Neural progenitor cell (in vitro differentiated cells): Measurements from ENCODE around the gene DYNC1I2. TPM values are rescaled to one million over a fixed set of nuclear protein-coding genes. Genes with fewer than 3 reads are reported as not detected.
A peak's percentile ranks its signal among the peaks of the same experiment; 100 is the strongest.

Experiments used
- DNase-seq: peaks from one replicate; pipeline ENCODE4 v3.0.0-alpha.2; 2016; ENCODE audit warnings: low spot score
- H2AFZ ChIP-seq: fragments of 200-600 bp; sonication (generic); replicated peaks from 2 replicates; pipeline ENCODE4 v1.6.1; 2016; ENCODE audit warnings: antibody characterized with exemption
- H3F3A ChIP-seq: fragments of 200-600 bp; sonication (generic); 2 replicates; pipeline ENCODE4 v1.6.1; 2016; ENCODE audit warnings: antibody characterized with exemption, low read depth
- H3K27ac ChIP-seq: fragments of 200-600 bp; sonication (generic); 2 replicates; pipeline ENCODE4 v1.5.1; 2016; ENCODE audit warnings: mild to moderate bottlenecking
- H3K27me3 ChIP-seq: fragments of 200-600 bp; sonication (generic); 2 replicates; pipeline ENCODE4 v1.6.1; 2016; ENCODE audit warnings: mild to moderate bottlenecking, moderate library complexity
- H3K36me3 ChIP-seq: fragments of 200-600 bp; sonication (generic); 2 replicates; pipeline ENCODE4 v1.5.1; 2016
- H3K4me1 ChIP-seq: fragments of 200-600 bp; sonication (generic); 2 replicates; pipeline ENCODE4 v1.6.1; 2016; ENCODE audit warnings: mixed run types
- H3K4me2 ChIP-seq: fragments of 200-600 bp; sonication (generic); 2 replicates; pipeline ENCODE4 v1.6.1; 2016
- H3K4me3 ChIP-seq: fragments of 200-600 bp; sonication (generic); 2 replicates; pipeline ENCODE4 v1.5.1; 2016
- H3K79me2 ChIP-seq: fragments of 200-600 bp; sonication (generic); 2 replicates; pipeline ENCODE4 v1.6.1; 2016; ENCODE audit warnings: low read depth
- H3K9ac ChIP-seq: fragments of 200-600 bp; sonication (generic); 2 replicates; pipeline ENCODE4 v1.6.1; 2016
- H3K9me3 ChIP-seq: fragments of 200-600 bp; sonication (generic); 2 replicates; pipeline ENCODE4 v1.5.1; 2016; ENCODE audit warnings: low read depth
- H4K20me1 ChIP-seq: fragments of 200-600 bp; sonication (generic); 2 replicates; pipeline ENCODE4 v1.6.1; 2016; ENCODE audit warnings: low read depth
- H3K27ac Mint-ChIP-seq: 3 replicates; pipeline ENCODE4 v1.8.0; 2021; ENCODE audit warnings: mixed read lengths
- H3K27me3 Mint-ChIP-seq: 2 replicates; pipeline ENCODE4 v1.8.0; 2022; ENCODE audit warnings: low read depth, mild to moderate bottlenecking, inconsistent platforms, moderate library complexity, mixed read lengths; ENCODE audit not compliant: insufficient read depth
- H3K36me3 Mint-ChIP-seq: 3 replicates; pipeline ENCODE4 v1.8.0; 2021; ENCODE audit warnings: mixed read lengths
- H3K4me1 Mint-ChIP-seq: 3 replicates; pipeline ENCODE4 v1.8.0; 2021; ENCODE audit warnings: mixed read lengths
- H3K4me3 Mint-ChIP-seq: 3 replicates; pipeline ENCODE4 v1.8.0; 2021; ENCODE audit warnings: mild to moderate bottlenecking, moderate library complexity, mixed read lengths
- H3K9me3 Mint-ChIP-seq: 3 replicates; pipeline ENCODE4 v1.8.0; 2020; ENCODE audit warnings: mixed read lengths
- CTCF ChIP-seq: fragments of 200-600 bp; sonication (generic); IDR thresholded peaks from 2 replicates; pipeline ENCODE4 v1.5.1; 2017; ENCODE audit warnings: antibody characterized with exemption, mild to moderate bottlenecking
- EZH2 ChIP-seq: fragments of 200-600 bp; sonication (generic); IDR thresholded peaks from 2 replicates; pipeline ENCODE4 v1.6.1; 2017; ENCODE audit warnings: antibody characterized with exemption, mild to moderate bottlenecking, moderate library complexity
- EZH2phosphoT487 ChIP-seq: fragments of 200-600 bp; sonication (generic); IDR thresholded peaks from 2 replicates; pipeline ENCODE4 v1.6.1; 2017; ENCODE audit warnings: antibody characterized with exemption
- total RNA-seq: library from RNA; depleted of rRNA; stranded (reverse); fragments of >200 nt; gene quantifications from 2 replicates; pipeline ENCODE4 v1.2.3, GENCODE V29; 2015; ENCODE audit warnings: low replicate concordance

DYNC1I2 gene
- total RNA-seq, 1 donor from 2014 or later, result 174 TPM

DNA sequence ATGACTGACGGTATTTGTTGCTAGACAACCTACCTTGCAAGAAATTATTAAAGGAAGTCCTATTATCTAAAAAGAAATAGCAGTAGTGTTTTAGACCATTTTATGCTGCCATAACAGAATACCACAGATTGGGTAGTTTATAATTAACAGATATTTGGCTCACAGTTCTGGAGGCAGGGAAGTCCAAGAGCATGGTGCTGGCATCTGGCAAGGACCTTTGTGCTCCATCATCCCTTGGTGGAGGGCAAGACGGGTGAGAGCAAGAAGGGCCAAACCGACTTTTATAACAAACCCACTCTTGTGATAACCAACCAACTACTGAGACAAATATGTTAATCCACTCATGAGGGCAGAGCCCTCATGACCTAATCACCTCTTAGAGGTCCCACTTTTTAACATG is 91.2 kb downstream of the DYNC1I2 start:
- Histone ChIP-seq H4K20me1 (no peaks in the 10 kb centered on the region), H3F3A (no peaks in the 10 kb centered on the region), H3K79me2 (no peaks in the 10 kb centered on the region), H3K36me3 (no peaks in the 10 kb centered on the region), H3K4me3 (no peak overlapping the region), H3K27ac (no peak overlapping the region), H2AFZ (no peak overlapping the region), H3K4me1 (no peaks in the 10 kb centered on the region), H3K4me2 (no peak overlapping the region), H3K9ac (no peak overlapping the region), H3K27me3 (no peaks in the 10 kb centered on the region), H3K9me3 (peaks cover 4% of the 10 kb centered on the region)
- peaks cover 34% of the 10 kb centered on the region for H3K36me3 Mint-ChIP-seq
- no peaks in the 10 kb centered on the region for H3K27me3 Mint-ChIP-seq
- no peak overlapping the region for H3K27ac Mint-ChIP-seq
- no peak for TF ChIP-seq EZH2phosphoT487
- TF ChIP-seq CTCF, result no peak
- TF ChIP-seq EZH2, result no peak
- peaks cover 22% of the 10 kb centered on the region for H3K9me3 Mint-ChIP-seq
- no peak for DNase-seq
- H3K4me1 Mint-ChIP-seq, result no peaks in the 10 kb centered on the region
- no peak overlapping the region for H3K4me3 Mint-ChIP-seq

DNA sequence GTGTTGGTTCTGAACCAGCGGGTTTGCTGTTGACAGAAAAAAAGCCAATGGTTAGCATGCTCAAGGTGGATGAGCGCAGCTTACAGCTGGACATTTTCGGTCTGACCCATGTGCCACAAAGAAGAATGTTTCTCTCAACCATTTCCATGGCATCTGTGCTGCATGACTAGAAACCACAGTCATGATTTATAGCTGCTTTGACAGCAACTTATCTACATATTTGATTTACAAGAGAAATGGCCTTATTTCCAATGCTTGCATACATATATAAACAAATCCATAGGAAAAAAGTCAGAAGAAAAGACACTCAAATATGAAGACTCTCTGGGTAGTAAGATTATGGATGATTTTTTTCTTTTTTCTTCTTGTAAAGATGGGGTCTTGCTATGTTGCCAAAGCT is 98.2 kb downstream of the DYNC1I2 start:
- peaks cover 45% of the 10 kb centered on the region for H3K36me3 Mint-ChIP-seq
- Histone ChIP-seq H3K36me3 (no peaks in the 10 kb centered on the region), H3K9ac (no peak overlapping the region), H3K27ac (no peak overlapping the region), H4K20me1 (no peaks in the 10 kb centered on the region), H3K4me3 (no peak overlapping the region), H3K4me2 (no peak overlapping the region), H3K4me1 (peaks cover 24% of the 10 kb centered on the region), H3K79me2 (no peaks in the 10 kb centered on the region), H2AFZ (no peak overlapping the region), H3F3A (peaks cover 11% of the 10 kb centered on the region), H3K27me3 (no peaks in the 10 kb centered on the region), H3K9me3 (no peaks in the 10 kb centered on the region)
- no peaks in the 10 kb centered on the region for H3K27me3 Mint-ChIP-seq
- H3K27ac Mint-ChIP-seq, result no peak overlapping the region
- DNase-seq, result no peak
- TF ChIP-seq EZH2, result no peak
- no peak for TF ChIP-seq EZH2phosphoT487
- TF ChIP-seq CTCF, result no peak
- H3K4me3 Mint-ChIP-seq, result no peak overlapping the region
- no peaks in the 10 kb centered on the region for H3K9me3 Mint-ChIP-seq
- peaks cover 15% of the 10 kb centered on the region for H3K4me1 Mint-ChIP-seq

- no peak overlapping the region for H3K4me3 ChIP-seq
- Mint-ChIP-seq H3K36me3 (peaks cover 34% of the 10 kb centered on the region), H3K4me3 (no peak overlapping the region)
These were observed 100.2 kb downstream of the DYNC1I2 start for GRCh38 chr2:171787333-171788072.

More at GRCh38 chr2:171787333-171788072, 100.2 kb downstream of the DYNC1I2 start:
- H3K27me3 Mint-ChIP-seq, result no peaks in the 10 kb centered on the region
- peak overlapping the region; percentile 6 for H3K4me2 ChIP-seq
- no peak overlapping the region for H3K9ac ChIP-seq
- no peak overlapping the region for H3K27ac ChIP-seq
- DNase-seq, result peak; percentile 60
- H3K4me1 ChIP-seq, result peaks cover 43% of the 10 kb centered on the region
- peaks cover 22% of the 10 kb centered on the region for H3F3A ChIP-seq
- no peaks in the 10 kb centered on the region for H3K27me3 ChIP-seq
- no peaks in the 10 kb centered on the region for H3K9me3 ChIP-seq
- no peaks in the 10 kb centered on the region for H4K20me1 ChIP-seq
- TF ChIP-seq CTCF (peak; percentile 40), EZH2phosphoT487 (no peak)
- peak overlapping the region; percentile 91 for H2AFZ ChIP-seq
- H3K9me3 Mint-ChIP-seq, result no peaks in the 10 kb centered on the region
- no peaks in the 10 kb centered on the region for H3K79me2 ChIP-seq
- H3K36me3 ChIP-seq, result no peaks in the 10 kb centered on the region
- H3K27ac Mint-ChIP-seq, result no peak overlapping the region
- H3K4me1 Mint-ChIP-seq, result peaks cover 28% of the 10 kb centered on the region
